Measurements from ENCODE around the gene GIMAP1.

DNA sequence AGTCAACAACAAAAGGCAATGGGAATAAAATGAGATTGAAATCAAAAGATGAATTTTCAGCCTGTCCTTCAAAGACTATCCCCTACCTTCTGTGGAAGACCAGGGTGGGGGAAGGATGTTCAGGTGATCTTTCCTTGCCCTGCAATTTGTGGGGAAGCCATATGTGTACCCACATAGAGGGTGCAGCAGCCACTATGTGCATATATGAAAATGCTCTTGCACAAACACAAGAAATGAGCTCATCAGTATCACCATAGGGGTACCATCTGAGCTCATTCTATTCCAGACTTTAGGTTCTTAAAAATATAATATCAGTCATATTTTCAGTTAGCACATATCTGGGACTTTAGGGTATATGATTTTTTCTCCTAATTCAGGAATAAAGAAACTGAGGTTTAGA is 38.5 kb downstream of the GIMAP1 start:
- TF ChIP-seq, protein P1, sequence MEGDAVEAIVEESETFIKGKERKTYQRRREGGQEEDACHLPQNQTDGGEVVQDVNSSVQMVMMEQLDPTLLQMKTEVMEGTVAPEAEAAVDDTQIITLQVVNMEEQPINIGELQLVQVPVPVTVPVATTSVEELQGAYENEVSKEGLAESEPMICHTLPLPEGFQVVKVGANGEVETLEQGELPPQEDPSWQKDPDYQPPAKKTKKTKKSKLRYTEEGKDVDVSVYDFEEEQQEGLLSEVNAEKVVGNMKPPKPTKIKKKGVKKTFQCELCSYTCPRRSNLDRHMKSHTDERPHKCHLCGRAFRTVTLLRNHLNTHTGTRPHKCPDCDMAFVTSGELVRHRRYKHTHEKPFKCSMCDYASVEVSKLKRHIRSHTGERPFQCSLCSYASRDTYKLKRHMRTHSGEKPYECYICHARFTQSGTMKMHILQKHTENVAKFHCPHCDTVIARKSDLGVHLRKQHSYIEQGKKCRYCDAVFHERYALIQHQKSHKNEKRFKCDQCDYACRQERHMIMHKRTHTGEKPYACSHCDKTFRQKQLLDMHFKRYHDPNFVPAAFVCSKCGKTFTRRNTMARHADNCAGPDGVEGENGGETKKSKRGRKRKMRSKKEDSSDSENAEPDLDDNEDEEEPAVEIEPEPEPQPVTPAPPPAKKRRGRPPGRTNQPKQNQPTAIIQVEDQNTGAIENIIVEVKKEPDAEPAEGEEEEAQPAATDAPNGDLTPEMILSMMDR (IDR thresholded peaks at IDR 0.05), result no peak
- no peak for TF ChIP-seq POLR2A (IDR thresholded peaks at IDR 0.05)

Data from ovary (tissue), 3 donors.